Tibial nerve (tissue), 4 donors: ENCODE results near the gene OGFOD3. TPM values are rescaled to one million over a fixed set of nuclear protein-coding genes. Genes with fewer than 3 reads are reported as not detected.

Experiments
- DNase-seq, 2 donors: peaks; one replicate each; pipeline ENCODE4 v3.0.0-alpha.2; 2019; ENCODE audit warnings: low spot score in 2 of 2
- H3K27ac ChIP-seq, 4 donors: fragments of 200-600 bp; sonication (generic) in 3 of 4; one replicate each; pipeline ENCODE4 v1.5.1; 2017 to 2019; ENCODE audit warnings: mild to moderate bottlenecking in 1 of 4
- H3K27me3 ChIP-seq, 2 donors: fragments of 200-600 bp; sonication (generic) in 1 of 2; one replicate each; pipeline versions ENCODE4 v1.5.1 to v1.6.0; 2017 to 2019
- H3K36me3 ChIP-seq, 3 donors: fragments of 200-600 bp; sonication (generic); one replicate each; pipeline ENCODE4 v1.5.1; 2018 to 2019
- H3K4me1 ChIP-seq, 4 donors: fragments of 200-600 bp; sonication (generic) in 3 of 4; one replicate each; pipeline ENCODE4 v1.5.1; 2017 to 2019
- H3K4me3 ChIP-seq, 4 donors: fragments of 200-600 bp; sonication (generic) in 3 of 4; one replicate each; pipeline ENCODE4 v1.5.1; 2017 to 2019; ENCODE audit warnings: mild to moderate bottlenecking in 1 of 4, moderate library complexity in 1 of 4
- H3K9me3 ChIP-seq, 4 donors: fragments of 200-600 bp; sonication (generic) in 3 of 4; one replicate each; pipeline ENCODE4 v1.5.1; 2017 to 2019
- EP300 ChIP-seq, 2 donors: sonication (generic); formaldehyde crosslinking; IDR thresholded peaks; one replicate each; pipeline ENCODE4 v1.6.1; 2017; ENCODE audit warnings: antibody characterized with exemption in 2 of 2, mild to moderate bottlenecking in 1 of 2
- POLR2A ChIP-seq, 2 donors: fragments of 450-650 bp; IDR thresholded peaks; one replicate each; pipeline ENCODE4 v1.6.1; 2017; ENCODE audit warnings: antibody characterized with exemption in 2 of 2, mild to moderate bottlenecking in 2 of 2, moderate library complexity in 2 of 2
- WGBS, 2 donors: methylation state at CpG; one replicate each; pipeline ENCODE4 v1.1.5; 2018; 5-methylcytosine and 5-hydroxymethylcytosine counted together
- total RNA-seq, 4 donors: library from RNA; depleted of rRNA; stranded (reverse); fragments of >200 nt; gene quantifications; one replicate each; pipeline ENCODE4 v1.1.0, GENCODE V29; 2016
- TF ChIP-seq, protein P1 (sequence below), 5 experiments: fragments of 200-600 bp in 3 of 5; fragments of 450-650 bp in 2 of 5; sonication (generic) in 3 of 5; IDR thresholded peaks; one replicate each; pipeline ENCODE4 v1.5.1; 2016 to 2019; ENCODE audit warnings: antibody characterized with exemption in 5 of 5, mild to moderate bottlenecking in 3 of 5, moderate library complexity in 2 of 5

The OGFOD3 gene, protein sequence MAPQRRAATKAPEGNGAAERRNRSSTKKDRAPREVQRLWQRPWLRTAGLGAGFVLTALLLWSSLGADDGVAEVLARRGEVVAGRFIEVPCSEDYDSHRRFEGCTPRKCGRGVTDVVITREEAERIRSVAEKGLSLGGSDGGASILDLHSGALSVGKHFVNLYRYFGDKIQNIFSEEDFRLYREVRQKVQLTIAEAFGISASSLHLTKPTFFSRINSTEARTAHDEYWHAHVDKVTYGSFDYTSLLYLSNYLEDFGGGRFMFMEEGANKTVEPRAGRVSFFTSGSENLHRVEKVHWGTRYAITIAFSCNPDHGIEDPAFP
- 10 to 100 TPM; 23.7 to 51.6 (median 40.7) TPM for total RNA-seq

DNA sequence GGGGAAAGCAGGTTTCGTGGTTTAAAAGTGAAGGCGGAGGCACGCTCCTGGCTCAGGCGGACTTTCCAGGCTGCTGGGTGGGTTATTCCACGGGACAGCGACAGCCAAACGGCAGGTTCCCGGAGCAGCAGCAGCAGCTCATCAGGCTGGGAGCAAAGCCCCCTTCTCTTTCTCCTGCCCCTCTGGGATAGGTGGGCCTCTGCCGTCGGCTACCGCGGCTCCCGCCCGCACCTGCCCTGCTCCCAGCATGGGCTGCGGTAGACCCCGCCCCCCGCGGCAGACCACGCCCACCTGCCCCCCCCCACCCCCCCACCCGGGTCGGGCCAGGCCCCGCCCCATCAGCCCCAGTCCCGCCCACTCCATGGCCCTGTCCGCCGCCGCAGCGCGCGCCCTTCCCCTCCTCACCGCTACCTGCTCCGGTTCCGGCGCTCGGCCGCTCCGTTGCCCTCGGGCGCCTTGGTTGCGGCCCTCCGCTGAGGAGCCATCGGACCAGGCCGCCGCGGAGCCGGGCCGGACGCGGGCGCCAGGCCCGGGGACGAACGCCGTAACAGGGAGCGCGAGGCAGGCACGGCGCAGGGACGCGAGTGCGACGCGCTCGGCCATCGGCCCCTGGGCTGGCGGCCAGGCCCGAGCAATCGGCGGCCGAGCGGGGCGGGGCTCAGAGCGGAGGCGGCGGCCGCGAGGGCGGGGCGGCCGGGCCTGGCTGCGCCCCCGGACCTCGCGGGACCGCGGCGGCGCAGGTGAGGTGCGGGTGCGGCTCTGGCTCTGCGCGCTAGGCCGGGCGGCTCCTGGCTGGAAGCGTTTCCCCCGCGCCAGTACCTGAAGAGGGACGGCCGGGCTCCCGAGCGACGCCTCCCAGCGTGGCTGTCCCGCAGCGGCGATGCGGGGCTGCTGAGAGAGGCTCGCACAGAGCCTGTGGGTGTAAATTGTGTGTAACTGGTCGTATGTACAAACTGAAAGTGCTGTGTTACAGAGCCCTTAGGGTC, at the start of gene OGFOD3, which contains the start of gene HEXD:
Gene OGFOD3 (minus strand): TSS at position 586 of the 986 bp plus-strand sequence. CDS start 101 bp downstream, at position 485.
Gene HEXD (plus strand): TSS at position 347 of the 986 bp plus-strand sequence. CDS start 1,453 bp downstream, outside the sequence.
- no peaks in the 10 kb centered on the region for H3K27me3 ChIP-seq
- H3K4me3 ChIP-seq: peak within 1 kb of the TSS; percentile 81 to 95 (median 86)
- peaks cover 0 to 35% (median 0%) of the 10 kb centered on the region in 3 donors for H3K36me3 ChIP-seq
- DNase-seq: peak; percentile 63 to 66
- peaks cover 0 to 12% (median 0%) of the 10 kb centered on the region in 4 donors for H3K9me3 ChIP-seq
- peaks cover 0 to 37% (median 2%) of the 10 kb centered on the region in 4 donors for H3K4me1 ChIP-seq
- WGBS, 2 donors: 1 to 2% methylated on average over 33 to 77 of the region's 108 CpGs
- TF ChIP-seq POLR2A (IDR thresholded peaks at IDR 0.05): peak; percentile 56 to 75
- TF ChIP-seq, protein P1, sequence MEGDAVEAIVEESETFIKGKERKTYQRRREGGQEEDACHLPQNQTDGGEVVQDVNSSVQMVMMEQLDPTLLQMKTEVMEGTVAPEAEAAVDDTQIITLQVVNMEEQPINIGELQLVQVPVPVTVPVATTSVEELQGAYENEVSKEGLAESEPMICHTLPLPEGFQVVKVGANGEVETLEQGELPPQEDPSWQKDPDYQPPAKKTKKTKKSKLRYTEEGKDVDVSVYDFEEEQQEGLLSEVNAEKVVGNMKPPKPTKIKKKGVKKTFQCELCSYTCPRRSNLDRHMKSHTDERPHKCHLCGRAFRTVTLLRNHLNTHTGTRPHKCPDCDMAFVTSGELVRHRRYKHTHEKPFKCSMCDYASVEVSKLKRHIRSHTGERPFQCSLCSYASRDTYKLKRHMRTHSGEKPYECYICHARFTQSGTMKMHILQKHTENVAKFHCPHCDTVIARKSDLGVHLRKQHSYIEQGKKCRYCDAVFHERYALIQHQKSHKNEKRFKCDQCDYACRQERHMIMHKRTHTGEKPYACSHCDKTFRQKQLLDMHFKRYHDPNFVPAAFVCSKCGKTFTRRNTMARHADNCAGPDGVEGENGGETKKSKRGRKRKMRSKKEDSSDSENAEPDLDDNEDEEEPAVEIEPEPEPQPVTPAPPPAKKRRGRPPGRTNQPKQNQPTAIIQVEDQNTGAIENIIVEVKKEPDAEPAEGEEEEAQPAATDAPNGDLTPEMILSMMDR (IDR thresholded peaks at IDR 0.05): peak in 2 of 5 experiments; percentile 64 to 77
- TF ChIP-seq EP300 (IDR thresholded peaks at IDR 0.05): peak in 1 of 2 donors; percentile 41
- H3K27ac ChIP-seq: peak within 1 kb of the TSS; percentile 87 to 95 (median 91)

GRCh38 chr17:82465023-82465603, 46.7 kb upstream of the OGFOD3 start:
- Histone ChIP-seq H3K4me1 (peaks cover 0 to 18% (median 1%) of the 10 kb centered on the region in 4 donors), H3K9me3 (no peaks in the 10 kb centered on the region), H3K27me3 (no peaks in the 10 kb centered on the region), H3K36me3 (peaks cover 0 to 98% (median 20%) of the 10 kb centered on the region in 3 donors), H3K27ac (peak overlapping the region in 2 of 4 donors; percentile 60 to 69), H3K4me3 (no peak overlapping the region)
- WGBS, 2 donors: 85 to 87% methylated on average over 6 to 7 of the region's 7 CpGs
- no peak for TF ChIP-seq POLR2A (IDR thresholded peaks at IDR 0.05)
- TF ChIP-seq EP300 (IDR thresholded peaks at IDR 0.05): no peak
- no peak for DNase-seq

DNA sequence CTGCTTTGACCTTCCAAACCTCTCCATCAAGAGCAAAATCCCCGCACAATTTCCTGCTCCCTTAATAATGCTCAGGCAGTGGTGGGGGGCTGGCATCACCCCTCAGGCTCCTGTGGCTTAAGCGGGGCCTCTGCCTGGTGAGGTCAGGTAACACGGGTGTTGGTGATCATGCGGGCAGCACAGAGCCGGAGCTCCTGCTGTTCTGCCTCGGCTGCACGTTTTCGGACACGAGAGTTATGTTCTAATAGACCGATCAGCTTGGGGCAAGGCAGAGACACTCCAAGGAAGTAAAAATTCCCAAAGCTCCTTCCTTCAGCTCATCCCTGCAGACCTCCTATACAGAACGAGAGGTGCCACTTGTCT, 46.2 kb upstream of the OGFOD3 start:
- 89 to 91% methylated on average over 11 of the region's 11 CpGs for WGBS, 2 donors
- DNase-seq: no peak
- Histone ChIP-seq H3K4me3 (no peak overlapping the region), H3K9me3 (no peaks in the 10 kb centered on the region), H3K4me1 (peaks cover 0 to 24% (median 4%) of the 10 kb centered on the region in 4 donors), H3K36me3 (peaks cover 0 to 94% (median 20%) of the 10 kb centered on the region in 3 donors), H3K27ac (peak overlapping the region in 3 of 4 donors; percentile 37 to 69 (median 60)), H3K27me3 (no peaks in the 10 kb centered on the region)
- TF ChIP-seq EP300 (IDR thresholded peaks at IDR 0.05) (no peak), POLR2A (IDR thresholded peaks at IDR 0.05) (no peak)
- TF ChIP-seq, protein P1 (IDR thresholded peaks at IDR 0.05): no peak

GRCh38 chr17:82463925-82464566, 45.7 kb upstream of the OGFOD3 start:
- 57 to 59% methylated on average over 6 to 7 of the region's 7 CpGs for WGBS, 2 donors
- Histone ChIP-seq H3K27me3 (no peaks in the 10 kb centered on the region), H3K9me3 (no peaks in the 10 kb centered on the region), H3K36me3 (peaks cover 0 to 89% (median 20%) of the 10 kb centered on the region in 3 donors), H3K4me1 (peaks cover 0 to 29% (median 7%) of the 10 kb centered on the region in 4 donors), H3K4me3 (no peak overlapping the region), H3K27ac (peak overlapping the region in 3 of 4 donors; percentile 37 to 69 (median 60))
- no peak for DNase-seq
- no peak for TF ChIP-seq POLR2A (IDR thresholded peaks at IDR 0.05)
- TF ChIP-seq, protein P1 (IDR thresholded peaks at IDR 0.05): no peak
- peak in 1 of 2 donors; percentile 51 for TF ChIP-seq EP300 (IDR thresholded peaks at IDR 0.05)
